ENCODE results near the gene ROBO4. TPM values are rescaled to one million over a fixed set of nuclear protein-coding genes. Genes with fewer than 3 reads are reported as not detected.

Gene ROBO4
- total RNA-seq, 2 experiments from 2014 or later: not detected

GRCh38 chr11:124880290-124880611 is 17.4 kb downstream of the ROBO4 start:
- no peak overlapping the region for H2AFZ ChIP-seq (ENCODE audit: low read length)
- H3K79me2 ChIP-seq (ENCODE audit: insufficient read depth, low read depth, low read length): no peaks in the 10 kb centered on the region
- no peak overlapping the region for H3K4me2 ChIP-seq (ENCODE audit: low read length)
- POLR2A ChIA-PET: no interaction called here
- H3K9me2 ChIP-seq (ENCODE audit: insufficient read depth, low read length): no peaks in the 10 kb centered on the region
- H3K27ac ChIP-seq (ENCODE audit: low read depth, low read length, poor library complexity, severe bottlenecking): no peak overlapping the region
- BruUV-seq (replicated peaks): no TSS peak
- no peaks in the 10 kb centered on the region for H3K9me3 ChIP-seq (ENCODE audit: low read length)
- no peaks in the 10 kb centered on the region for H3K4me1 ChIP-seq (ENCODE audit: insufficient read depth, low read length, poor library complexity, severe bottlenecking)
- H3K4me3 ChIP-seq (ENCODE audit: low read depth, low read length, poor library complexity, severe bottlenecking): no peak overlapping the region
- no peaks in the 10 kb centered on the region for H3K36me3 ChIP-seq (ENCODE audit: insufficient read depth, low read length)
- TF ChIP-seq CTCF (conservative IDR thresholded peaks at IDR 0.05; ENCODE audit: low read length) (no peak), EZH2phosphoT487 (IDR thresholded peaks at IDR 0.05; ENCODE audit: borderline replicate concordance, low read depth, low read length) (no peak)
- no peaks in the 10 kb centered on the region for H4K20me1 ChIP-seq (ENCODE audit: insufficient read depth, low read length)
- intact Hi-C loops (cut with micrococcal nuclease; ENCODE audit: unreplicated experiment): no loop called here
- no peak for DNase-seq (ENCODE audit: low spot score)
- CTCF ChIA-PET (ENCODE audit: unreplicated experiment): no interaction called here

DNA sequence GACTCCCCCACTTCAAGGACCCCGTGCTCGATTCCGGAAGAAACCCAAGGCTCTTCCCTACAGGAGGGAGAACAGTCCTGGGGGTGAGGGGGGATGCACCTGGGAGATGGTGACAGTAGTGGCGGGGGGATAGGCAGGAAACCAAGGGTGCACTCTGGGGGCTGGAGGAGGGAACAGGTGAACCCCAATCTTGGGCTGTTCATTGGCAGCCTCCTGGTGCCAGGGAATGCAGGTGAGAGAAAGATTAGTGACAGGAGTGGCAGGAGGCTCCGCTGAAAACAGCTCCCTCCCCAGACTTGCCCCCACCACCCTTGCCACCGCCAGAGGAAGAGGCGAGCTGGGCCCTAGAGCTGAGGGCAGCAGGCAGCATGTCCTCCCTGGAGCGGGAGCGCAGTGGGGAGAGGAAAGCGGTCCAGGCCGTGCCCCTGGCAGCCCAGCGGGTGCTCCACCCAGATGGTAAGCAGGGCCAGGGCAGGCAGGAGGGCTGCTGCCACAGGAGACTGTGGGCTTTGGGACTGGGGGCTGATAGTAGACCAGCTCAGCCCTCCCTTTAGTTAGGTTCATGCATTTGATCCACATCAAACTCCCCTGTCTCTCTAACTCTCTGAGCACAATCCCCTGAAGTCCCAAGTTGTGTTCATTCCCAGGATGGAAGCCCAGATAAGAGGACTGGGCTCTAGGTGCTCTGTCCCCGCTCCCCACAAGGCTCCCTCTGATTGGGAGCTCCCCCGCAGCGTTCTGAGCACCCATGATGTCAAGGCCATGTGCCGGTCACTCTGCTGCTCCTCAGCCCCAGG is 18.0 kb downstream of the ROBO4 start:
- H4K20me1 ChIP-seq (ENCODE audit: insufficient read depth, low read length): no peaks in the 10 kb centered on the region
- CTCF ChIA-PET (ENCODE audit: unreplicated experiment): no interaction called here
- TF ChIP-seq EZH2phosphoT487 (IDR thresholded peaks at IDR 0.05; ENCODE audit: borderline replicate concordance, low read depth, low read length) (no peak), CTCF (conservative IDR thresholded peaks at IDR 0.05; ENCODE audit: low read length) (no peak)
- no peak overlapping the region for H3K27ac ChIP-seq (ENCODE audit: low read depth, low read length, poor library complexity, severe bottlenecking)
- no peaks in the 10 kb centered on the region for H3K79me2 ChIP-seq (ENCODE audit: insufficient read depth, low read depth, low read length)
- no peak overlapping the region for H2AFZ ChIP-seq (ENCODE audit: low read length)
- POLR2A ChIA-PET: interaction anchor here (0.6 kb wide), 1 partner anchor 18 kb away, joined by 4 read pairs; the partner anchor contains the start of gene ROBO4
- H3K9me3 ChIP-seq (ENCODE audit: low read length): no peaks in the 10 kb centered on the region
- no peaks in the 10 kb centered on the region for H3K4me1 ChIP-seq (ENCODE audit: insufficient read depth, low read length, poor library complexity, severe bottlenecking)
- no peak for DNase-seq (ENCODE audit: low spot score)
- H3K9me2 ChIP-seq (ENCODE audit: insufficient read depth, low read length): no peaks in the 10 kb centered on the region
- H3K4me2 ChIP-seq (ENCODE audit: low read length): no peak overlapping the region
- no peak overlapping the region for H3K4me3 ChIP-seq (ENCODE audit: low read depth, low read length, poor library complexity, severe bottlenecking)
- no peaks in the 10 kb centered on the region for H3K36me3 ChIP-seq (ENCODE audit: insufficient read depth, low read length)
- BruUV-seq (replicated peaks): no TSS peak
- intact Hi-C loops (cut with micrococcal nuclease; ENCODE audit: unreplicated experiment): no loop called here

DNA sequence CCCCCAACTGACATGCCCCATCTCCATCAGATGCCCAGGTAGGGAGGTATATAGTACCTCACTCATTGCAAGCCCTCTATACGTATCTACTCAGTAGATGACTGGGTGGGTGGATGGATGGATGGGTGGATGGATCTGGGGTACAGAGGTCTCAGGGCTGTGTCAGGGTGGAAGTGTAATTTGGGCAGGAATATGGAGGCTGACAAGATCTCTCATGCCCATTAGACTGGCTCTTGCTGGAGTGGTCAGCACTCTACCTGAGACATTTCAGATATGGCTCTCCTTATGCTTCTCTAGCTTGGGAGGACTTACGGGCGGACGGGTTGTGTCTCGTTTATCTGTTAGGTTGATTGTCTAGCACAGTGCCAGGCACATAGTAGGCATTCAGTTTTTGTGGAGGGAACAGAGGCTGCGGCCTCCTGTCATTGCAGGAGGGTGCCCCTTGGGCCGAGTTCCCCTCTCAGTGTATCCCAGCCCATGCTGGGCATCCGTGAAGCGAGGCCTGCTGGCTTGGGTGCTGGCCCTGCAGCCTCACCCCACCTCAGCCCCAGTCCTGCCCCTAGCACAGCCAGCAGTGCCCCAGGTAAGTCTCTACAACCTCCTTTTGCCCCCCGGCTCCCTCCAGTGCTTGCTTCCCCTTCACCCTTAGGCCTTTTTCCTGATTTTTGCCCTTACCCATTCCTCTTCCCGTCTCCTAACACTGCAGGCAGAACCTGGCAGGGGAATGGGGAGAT is 18.7 kb downstream of the ROBO4 start:
- intact Hi-C loops (cut with micrococcal nuclease; ENCODE audit: unreplicated experiment): no loop called here
- Histone ChIP-seq H4K20me1 (ENCODE audit: insufficient read depth, low read length) (no peaks in the 10 kb centered on the region), H3K4me1 (ENCODE audit: insufficient read depth, low read length, poor library complexity, severe bottlenecking) (no peaks in the 10 kb centered on the region), H3K9me3 (ENCODE audit: low read length) (no peaks in the 10 kb centered on the region), H3K4me2 (ENCODE audit: low read length) (no peak overlapping the region), H3K79me2 (ENCODE audit: insufficient read depth, low read depth, low read length) (no peaks in the 10 kb centered on the region), H3K9me2 (ENCODE audit: insufficient read depth, low read length) (no peaks in the 10 kb centered on the region), H3K36me3 (ENCODE audit: insufficient read depth, low read length) (no peaks in the 10 kb centered on the region), H3K27ac (ENCODE audit: low read depth, low read length, poor library complexity, severe bottlenecking) (no peak overlapping the region), H2AFZ (ENCODE audit: low read length) (no peak overlapping the region), H3K4me3 (ENCODE audit: low read depth, low read length, poor library complexity, severe bottlenecking) (no peak overlapping the region)
- POLR2A ChIA-PET: interaction anchor here (0.6 kb wide), 1 partner anchor 18 kb away, joined by 4 read pairs; the partner anchor contains the start of gene ROBO4
- BruUV-seq (replicated peaks): no TSS peak
- CTCF ChIA-PET (ENCODE audit: unreplicated experiment): no interaction called here
- TF ChIP-seq CTCF (conservative IDR thresholded peaks at IDR 0.05; ENCODE audit: low read length) (no peak), EZH2phosphoT487 (IDR thresholded peaks at IDR 0.05; ENCODE audit: borderline replicate concordance, low read depth, low read length) (no peak)
- no peak for DNase-seq (ENCODE audit: low spot score)

All from OCI-LY7 (cell line).